H1 (cell line): Measurements from ENCODE around the gene IL2RA. TPM values are rescaled to one million over a fixed set of nuclear protein-coding genes. Genes with fewer than 3 reads are reported as not detected.

ENCODE experiments used
- CTCF ChIA-PET: fragments of 300-600 bp; sonication (Branson Sonifier 250); formaldehyde crosslinking; loops from one replicate; lab custom pipeline; 2021; ENCODE audit not compliant: partially characterized antibody; lab: Charles Lee
- POLR2A ChIA-PET: fragments of 300-600 bp; sonication (Branson Sonifier 250); formaldehyde crosslinking; loops from one replicate; lab custom pipeline; 2021; ENCODE audit warnings: inconsistent platforms; ENCODE audit not compliant: partially characterized antibody; lab: Charles Lee
- DNase-seq, 2 experiments: peaks; one replicate each; pipeline versions ENCODE4 v3.0.0 to v3.0.0-alpha.2; 2010 to 2022; ENCODE audit warnings: low spot score in 2 of 2, low read depth in 1 of 2, mixed read lengths in 1 of 2
- FAIRE-seq: peaks from 2 replicates; lab custom pipeline; 2011; peaks lifted over from hg19 to GRCh38; lab: Jason Lieb, UNC
- H2AFZ ChIP-seq: 2 replicates; pipeline ENCODE4 v1.8.1; 2012; ENCODE audit warnings: low read length, inconsistent platforms
- H2AK5ac ChIP-seq: 2 replicates; pipeline ENCODE4 v1.6.1; 2013; ENCODE audit warnings: low read depth, low read length
- H2BK120ac ChIP-seq: replicated peaks from 2 replicates; pipeline ENCODE3; 2013; ENCODE audit warnings: low read depth, low read length, inconsistent platforms
- H2BK12ac ChIP-seq: 2 replicates; pipeline ENCODE4 v1.6.1; 2013; ENCODE audit warnings: low read depth, low read length
- H2BK15ac ChIP-seq: 2 replicates; pipeline ENCODE4 v1.6.1; 2013; ENCODE audit warnings: low read length
- H2BK20ac ChIP-seq: 2 replicates; pipeline ENCODE4 v1.6.1; 2013; ENCODE audit warnings: low read length
- H2BK5ac ChIP-seq: 2 replicates; pipeline ENCODE4 v1.6.1; 2013; ENCODE audit warnings: low read depth, low read length
- H3K14ac ChIP-seq: 2 replicates; pipeline ENCODE4 v1.6.1; 2013; ENCODE audit warnings: inconsistent platforms; ENCODE audit not compliant: insufficient read length
- H3K18ac ChIP-seq: 2 replicates; pipeline ENCODE4 v1.6.1; 2013; ENCODE audit warnings: low read length; ENCODE audit errors: extremely low read depth
- H3K23ac ChIP-seq: 2 replicates; pipeline ENCODE4 v1.6.1; 2013; ENCODE audit warnings: inconsistent platforms; ENCODE audit not compliant: insufficient read length
- H3K23me2 ChIP-seq: 2 replicates; pipeline ENCODE4 v1.6.1; 2013; ENCODE audit warnings: low read depth, low read length
- H3K27ac ChIP-seq: 2 replicates; pipeline ENCODE4 v1.6.1; 2011; ENCODE audit warnings: low read depth, low read length, inconsistent platforms
- H3K27me3 ChIP-seq, 4 experiments: replicated peaks in 1 of 4; 1 replicate in 1 of 4; 2 replicates in 3 of 4; pipeline versions ENCODE4 v1.6.1 to v1.8.1; 2011 to 2013; ENCODE audit warnings: low read length in 3 of 4, mild to moderate bottlenecking in 3 of 4, inconsistent platforms in 2 of 4, mixed read lengths in 2 of 4, moderate library complexity in 1 of 4; ENCODE audit not compliant: control insufficient read depth in 3 of 4, insufficient read depth in 3 of 4; ENCODE audit errors: extremely low read depth in 1 of 4
- H3K36me3 ChIP-seq, 4 experiments: 2 replicates each; pipeline versions ENCODE4 v1.6.1 to v1.8.1; 2011 to 2013; ENCODE audit warnings: mild to moderate bottlenecking in 4 of 4, low read length in 3 of 4, moderate library complexity in 2 of 4, control low read depth in 1 of 4, inconsistent platforms in 1 of 4; ENCODE audit not compliant: insufficient read depth in 4 of 4, control insufficient read depth in 2 of 4
- H3K4ac ChIP-seq: replicated peaks from 2 replicates; pipeline ENCODE3; 2013; ENCODE audit warnings: low read length, low read depth, mixed read lengths, inconsistent platforms; ENCODE audit not compliant: insufficient read length
- H3K4me1 ChIP-seq, 4 experiments: replicated peaks in 1 of 4; 1 replicate in 1 of 4; 2 replicates in 3 of 4; pipeline versions ENCODE4 v1.6.1 to v1.8.1; 2011 to 2013; ENCODE audit warnings: low read length in 3 of 4, inconsistent platforms in 2 of 4, mixed read lengths in 1 of 4; ENCODE audit not compliant: insufficient read depth in 4 of 4, control insufficient read depth in 3 of 4
- H3K4me2 ChIP-seq, 2 experiments: 2 replicates each; pipeline versions ENCODE4 v1.6.1 to v1.8.1; 2011 to 2013; ENCODE audit warnings: low read depth in 2 of 2, low read length in 2 of 2, control low read depth in 1 of 2, inconsistent platforms in 1 of 2, mild to moderate bottlenecking in 1 of 2; ENCODE audit not compliant: insufficient read depth in 1 of 2
- H3K4me3 ChIP-seq, 4 experiments: fragments of 200-600, 300-600 bp in 1 of 4; sonication (generic), shearing (Covaris generic), sonication (Bioruptor Twin) in 1 of 4; 2 replicates each; pipeline versions ENCODE4 v1.5.1 to v1.8.1; 2011 to 2016; ENCODE audit warnings: low read length in 4 of 4, low read depth in 3 of 4, control low read depth in 2 of 4, inconsistent platforms in 2 of 4, mild to moderate bottlenecking in 2 of 4, mixed read lengths in 1 of 4, moderate library complexity in 1 of 4; ENCODE audit not compliant: insufficient read depth in 2 of 4; ENCODE audit errors: extremely low read depth in 1 of 4
- H3K56ac ChIP-seq: replicated peaks from 2 replicates; pipeline ENCODE3; 2013; ENCODE audit warnings: low read depth, mild to moderate bottlenecking, mixed read lengths, low read length, inconsistent platforms; ENCODE audit not compliant: insufficient read length
- H3K79me1 ChIP-seq: 2 replicates; pipeline ENCODE4 v1.6.1; 2013; ENCODE audit warnings: low read depth, low read length, control low read depth
- H3K79me2 ChIP-seq, 2 experiments: 2 replicates each; pipeline versions ENCODE4 v1.6.1 to v1.8.1; 2012 to 2013; ENCODE audit warnings: low read length in 2 of 2, mild to moderate bottlenecking in 2 of 2, inconsistent platforms in 1 of 2; ENCODE audit not compliant: insufficient read depth in 2 of 2, control insufficient read depth in 1 of 2
- H3K9ac ChIP-seq, 4 experiments: replicated peaks in 1 of 4; 1 replicate in 1 of 4; 2 replicates in 3 of 4; pipeline versions ENCODE4 v1.6.1 to v1.8.1; 2011 to 2013; ENCODE audit warnings: low read depth in 3 of 4, low read length in 3 of 4, control low read depth in 2 of 4, mild to moderate bottlenecking in 2 of 4, moderate library complexity in 2 of 4, inconsistent platforms in 1 of 4; ENCODE audit errors: extremely low read depth in 1 of 4
- H3K9me3 ChIP-seq, 2 experiments: 2 replicates each; pipeline versions ENCODE4 v1.6.1 to v1.8.1; 2012 to 2013; ENCODE audit warnings: mild to moderate bottlenecking in 2 of 2, moderate library complexity in 2 of 2, control low read depth in 1 of 2, inconsistent platforms in 1 of 2, low read depth in 1 of 2, low read length in 1 of 2, mixed read lengths in 1 of 2; ENCODE audit not compliant: insufficient read depth in 2 of 2
- H4K20me1 ChIP-seq, 2 experiments: replicated peaks in 1 of 2; 2 replicates each; pipeline versions ENCODE3 to v1.8.1; 2011 to 2013; ENCODE audit warnings: inconsistent platforms in 2 of 2, low read length in 2 of 2, mild to moderate bottlenecking in 1 of 2; ENCODE audit not compliant: insufficient read depth in 2 of 2, control insufficient read depth in 1 of 2
- H4K5ac ChIP-seq: 2 replicates; pipeline ENCODE4 v1.6.1; 2013; ENCODE audit warnings: low read length, low read depth, mixed read lengths, inconsistent platforms; ENCODE audit not compliant: insufficient read length
- H4K8ac ChIP-seq: 2 replicates; pipeline ENCODE4 v1.8.0; 2013; ENCODE audit warnings: mild to moderate bottlenecking, moderate library complexity, low read length, inconsistent platforms; ENCODE audit not compliant: insufficient read depth; ENCODE audit errors: extremely low read depth
- H4K91ac ChIP-seq: replicated peaks from 2 replicates; pipeline ENCODE3; 2013; ENCODE audit warnings: low read length, mixed read lengths, inconsistent platforms; ENCODE audit not compliant: insufficient read length
- CEBPB ChIP-seq: IDR thresholded peaks from 2 replicates; pipeline ENCODE4 v1.6.1; 2012; ENCODE audit warnings: low read depth, low read length
- E2F6 ChIP-seq: IDR thresholded peaks from 2 replicates; pipeline ENCODE4 v1.6.1; 2012; ENCODE audit warnings: inconsistent platforms
- KDM5A ChIP-seq: fragments of 200-600 bp; IDR thresholded peaks from 2 replicates; pipeline ENCODE4 v1.7.1; 2012; ENCODE audit warnings: mild to moderate bottlenecking, low read length, inconsistent platforms, mixed read lengths
- RNF2 ChIP-seq: fragments of 200-900, 300-1000 bp; sonication (generic); IDR thresholded peaks from 2 replicates; pipeline ENCODE4 v1.7.1; 2016; ENCODE audit warnings: borderline replicate concordance, low read depth, mild to moderate bottlenecking, antibody characterized with exemption, low read length; ENCODE audit not compliant: poor library complexity, severe bottlenecking; ENCODE audit errors: missing control alignments
- SIN3A ChIP-seq, 2 experiments: IDR thresholded peaks in 1 of 2; conservative IDR thresholded peaks in 1 of 2; 2 replicates each; pipeline ENCODE4 v1.6.1; 2011 to 2012; ENCODE audit warnings: low read length in 2 of 2, improper control_type of control experiment in 1 of 2, low read depth in 1 of 2, mild to moderate bottlenecking in 1 of 2
- SUZ12 ChIP-seq: fragments of 200-600 bp; sonication (generic); IDR thresholded peaks from 2 replicates; pipeline ENCODE4 v1.6.1; 2012; ENCODE audit warnings: mild to moderate bottlenecking, inconsistent platforms, low read length, moderate library complexity, mixed read lengths
- USF2 ChIP-seq: IDR thresholded peaks from 2 replicates; pipeline ENCODE4 v1.6.1; 2011; ENCODE audit warnings: low read length, improper control_type of control experiment
- ZNF274 ChIP-seq: IDR thresholded peaks from 2 replicates; pipeline ENCODE4 v1.7.0; 2012; ENCODE audit warnings: low read length, borderline replicate concordance; ENCODE audit errors: extremely low read depth
- WGBS, 2 experiments: shearing (Covaris generic) in 1 of 2; methylation state at CpG; one replicate each; pipeline versions ENCODE4 v1.1.6 to v1.1.7; 2013 to 2015; ENCODE audit warnings: low lambda C conversion rate in 2 of 2, mixed read lengths in 2 of 2, inconsistent platforms in 1 of 2, low coverage in 1 of 2, missing lambda C conversion rate in 1 of 2; ENCODE audit not compliant: insufficient replicate concordance in 2 of 2, insufficient coverage in 1 of 2, insufficient read length in 1 of 2; ENCODE audit errors: extremely low coverage in 1 of 2, missing lambda C conversion rate in 1 of 2; 5-methylcytosine and 5-hydroxymethylcytosine counted together
- polyA plus RNA-seq, 7 experiments: library from polyadenylated mRNA; depleted of rRNA in 3 of 7; stranded (reverse) in 5 of 7; unstranded in 2 of 7; fragments of >200 nt in 5 of 7; fragments of 200-250 nt in 2 of 7; gene quantifications; 1 replicate in 5 of 7; 2 replicates in 1 of 7; 4 replicates in 1 of 7; pipeline versions ENCODE4 v1.2.1 to v1.2.3, GENCODE V29; 2011 to 2013; ENCODE audit warnings: missing spikeins in 2 of 7, mixed read lengths in 2 of 7
- total RNA-seq: library from RNA; stranded (reverse); fragmentation: NEBNext Ultra II Directional; extraction: Animal tissue kit (Norgen Biotek cat#: 25700); gene quantifications from 2 replicates; pipeline ENCODE4 v1.2.1, GENCODE V29; 2021

IL2RA gene
- total and polyA plus RNA-seq, 2 of the 8 experiments (the other 6 are each of a cell fraction or from before 2014, with no cell fraction given): not detected

- peaks cover 2 to 13% (median 6%) of the 10 kb centered on the region in 4 experiments; a peak in 4 of 7 replicates for H3K4me1 ChIP-seq
- no peak overlapping the region for H4K5ac ChIP-seq
- no peak overlapping the region for H3K14ac ChIP-seq
- H2AK5ac ChIP-seq: no peak overlapping the region
- CTCF ChIA-PET: interaction anchor here (0.9 to 3.1 kb wide), 10 partner anchors 11 to 297 kb away, joined by 3 to 21 read pairs (median 5); no protein-coding TSS in a partner anchor
- no peak overlapping the region for H4K8ac ChIP-seq
- H3K23ac ChIP-seq: no peak overlapping the region
- H2BK120ac ChIP-seq: no peak overlapping the region
- H3K56ac ChIP-seq: no peak overlapping the region
- no peaks in the 10 kb centered on the region for H3K9me3 ChIP-seq
- peaks cover 0 to 11% of the 10 kb centered on the region in 2 experiments; a peak in 2 of 4 replicates for H3K79me2 ChIP-seq
- H3K27me3 ChIP-seq: no peaks in the 10 kb centered on the region
- H3K18ac ChIP-seq: no peak overlapping the region
- H2BK15ac ChIP-seq: no peak overlapping the region
- no peak overlapping the region for H3K9ac ChIP-seq
- H3K79me1 ChIP-seq: peaks cover 3% of the 10 kb centered on the region; the same call in 1 of the 2 replicates
- POLR2A ChIA-PET: no interaction called here
- no peak overlapping the region for H2BK12ac ChIP-seq
- no peak for DNase-seq
- WGBS, 2 experiments: 89% methylated on average over 5 of the region's 5 CpGs; no CpG with 5 or more reads in 1 of the 2 experiments
- H3K27ac ChIP-seq: no peak overlapping the region
- H4K20me1 ChIP-seq: peaks cover 9 to 14% of the 10 kb centered on the region in 2 experiments
- no peak overlapping the region for H4K91ac ChIP-seq
- no peak overlapping the region for H3K4me3 ChIP-seq
- no peak for FAIRE-seq
- H2BK20ac ChIP-seq: no peak overlapping the region
- TF ChIP-seq RNF2 (no peak), CEBPB (no peak), USF2 (no peak), ZNF274 (no peak), SIN3A (conservative IDR thresholded peaks at IDR 0.05 in 1 of 2, IDR thresholded peaks at IDR 0.05 in 1 of 2; ENCODE audit: low read depth in 1 of 2, low read length in 2 of 2) (no peak), KDM5A (no peak), E2F6 (no peak), SUZ12 (no peak)
- H2AFZ ChIP-seq: no peak overlapping the region
- H3K4ac ChIP-seq: no peak overlapping the region
- H3K23me2 ChIP-seq: no peaks in the 10 kb centered on the region
- peaks cover 25 to 80% (median 56%) of the 10 kb centered on the region in 4 experiments for H3K36me3 ChIP-seq
- no peak overlapping the region for H2BK5ac ChIP-seq
- H3K4me2 ChIP-seq: no peak overlapping the region
Measured at GRCh38 chr10:6110136-6110535, 48.0 kb upstream of the IL2RA start.
